Skeletal muscle satellite cell (primary cell): ENCODE measurements around the gene STIP1.
A peak's percentile ranks its signal among the peaks of the same experiment; 100 is the strongest.
"Not testable (repeated sequence)": the region's sequence is repeated elsewhere in the genome, so short reads cannot be mapped to it uniquely, and the experiment has no call there.

ENCODE experiments used
- H3K27me3 ChIP-seq: 2 replicates; pipeline ENCODE4 v1.7.0; 2013; ENCODE audit warnings: low read length; ENCODE audit not compliant: control insufficient read depth, insufficient read depth
- H3K36me3 ChIP-seq: 2 replicates; pipeline ENCODE4 v1.7.0; 2013; ENCODE audit warnings: mild to moderate bottlenecking, control low read depth, low read length; ENCODE audit not compliant: insufficient read depth
- H3K4me1 ChIP-seq: 2 replicates; pipeline ENCODE4 v1.7.0; 2013; ENCODE audit warnings: low read length; ENCODE audit not compliant: control insufficient read depth, insufficient read depth
- H3K4me2 ChIP-seq: 2 replicates; pipeline ENCODE4 v1.7.0; 2013; ENCODE audit warnings: mild to moderate bottlenecking, low read length
- H3K4me3 ChIP-seq: 2 replicates; pipeline ENCODE4 v1.7.0; 2013; ENCODE audit warnings: low read length
- H3K9ac ChIP-seq: 2 replicates; pipeline ENCODE4 v1.7.0; 2013; ENCODE audit warnings: mild to moderate bottlenecking, low read depth, low read length, moderate library complexity
- H3K9me3 ChIP-seq: replicated peaks from 2 replicates; pipeline ENCODE4 v1.7.0; 2013; ENCODE audit warnings: mild to moderate bottlenecking, control low read depth, low read length

Gene STIP1

GRCh38 chr11:64148917-64149617, 36.9 kb upstream of the STIP1 start:
- Histone ChIP-seq H3K4me2 (no peak overlapping the region), H3K27me3 (peaks cover 3% of the 10 kb centered on the region), H3K9ac (no peak overlapping the region), H3K9me3 (no peaks in the 10 kb centered on the region), H3K4me1 (no peaks in the 10 kb centered on the region), H3K4me3 (no peak overlapping the region), H3K36me3 (no peaks in the 10 kb centered on the region)

GRCh38 chr11:64150051-64150450, 35.9 kb upstream of the STIP1 start:
- Histone ChIP-seq H3K27me3 (peaks cover 3% of the 10 kb centered on the region), H3K4me1 (no peaks in the 10 kb centered on the region), H3K9me3 (no peaks in the 10 kb centered on the region), H3K4me3 (no peak overlapping the region), H3K9ac (no peak overlapping the region), H3K4me2 (no peak overlapping the region), H3K36me3 (no peaks in the 10 kb centered on the region)

DNA sequence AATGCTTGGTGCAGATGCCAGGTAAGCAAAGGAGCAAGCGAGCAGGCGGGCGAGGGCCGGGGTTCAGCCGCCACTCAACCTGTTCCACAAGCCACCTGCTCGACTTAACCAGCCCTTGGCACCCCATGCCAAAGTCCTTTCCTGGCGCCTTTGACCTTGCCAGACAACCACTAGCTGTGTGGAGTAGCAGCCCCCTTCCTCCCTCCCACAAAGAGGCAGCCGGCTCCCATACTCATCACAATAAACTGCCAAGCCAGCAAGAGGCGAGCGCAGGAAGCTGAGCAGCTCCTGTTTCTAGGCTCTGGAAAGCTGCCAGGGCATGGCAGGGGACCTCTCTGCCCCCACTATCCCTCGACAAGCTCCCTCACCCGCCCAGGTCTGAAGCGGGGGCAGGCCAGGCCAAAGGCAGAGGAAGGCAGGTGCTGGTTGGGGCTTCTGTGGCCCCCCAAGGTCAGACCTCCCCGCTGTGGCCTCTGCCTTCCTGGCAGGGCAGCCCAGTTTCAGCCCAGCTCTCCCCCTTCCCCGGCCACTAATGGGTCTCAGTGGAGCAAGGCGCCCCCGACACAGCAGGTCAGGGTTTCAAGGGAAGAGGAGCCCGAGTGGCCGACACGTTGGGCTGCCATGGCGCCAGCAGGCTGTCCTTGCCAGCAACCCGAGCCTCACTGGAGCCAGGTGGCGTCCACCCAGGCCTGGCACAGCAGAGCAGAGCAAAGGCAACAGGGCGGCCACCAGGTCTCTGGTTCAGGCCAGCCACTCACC, 35.3 kb upstream of the STIP1 start:
- Histone ChIP-seq H3K4me2 (no peak overlapping the region), H3K4me3 (no peak overlapping the region), H3K4me1 (no peaks in the 10 kb centered on the region), H3K36me3 (no peaks in the 10 kb centered on the region), H3K9ac (no peak overlapping the region), H3K9me3 (no peaks in the 10 kb centered on the region), H3K27me3 (peaks cover 3% of the 10 kb centered on the region)

DNA sequence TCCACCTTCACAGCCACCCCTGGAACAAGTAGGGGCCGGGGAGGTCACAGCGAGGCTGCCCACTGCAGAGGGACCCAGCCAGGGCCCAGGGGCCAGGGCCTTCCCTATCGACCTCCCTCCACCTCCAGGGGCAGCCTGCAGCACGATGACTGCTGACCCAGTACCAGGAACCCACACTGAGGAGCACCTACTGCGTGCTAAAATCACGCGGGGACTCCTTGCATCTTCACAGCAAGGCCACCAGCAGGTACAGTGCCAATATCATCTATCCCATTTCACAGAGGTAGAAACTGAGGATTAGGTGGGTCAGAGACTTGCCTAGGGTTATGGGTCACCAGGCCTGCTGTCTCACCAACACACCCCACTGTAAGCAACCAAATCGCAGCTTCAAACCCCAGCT, 34.6 kb upstream of the STIP1 start:
- Histone ChIP-seq H3K36me3 (no peaks in the 10 kb centered on the region), H3K9me3 (no peaks in the 10 kb centered on the region), H3K4me2 (no peak overlapping the region), H3K4me3 (no peak overlapping the region), H3K4me1 (no peaks in the 10 kb centered on the region), H3K27me3 (peaks cover 3% of the 10 kb centered on the region), H3K9ac (no peak overlapping the region)

DNA sequence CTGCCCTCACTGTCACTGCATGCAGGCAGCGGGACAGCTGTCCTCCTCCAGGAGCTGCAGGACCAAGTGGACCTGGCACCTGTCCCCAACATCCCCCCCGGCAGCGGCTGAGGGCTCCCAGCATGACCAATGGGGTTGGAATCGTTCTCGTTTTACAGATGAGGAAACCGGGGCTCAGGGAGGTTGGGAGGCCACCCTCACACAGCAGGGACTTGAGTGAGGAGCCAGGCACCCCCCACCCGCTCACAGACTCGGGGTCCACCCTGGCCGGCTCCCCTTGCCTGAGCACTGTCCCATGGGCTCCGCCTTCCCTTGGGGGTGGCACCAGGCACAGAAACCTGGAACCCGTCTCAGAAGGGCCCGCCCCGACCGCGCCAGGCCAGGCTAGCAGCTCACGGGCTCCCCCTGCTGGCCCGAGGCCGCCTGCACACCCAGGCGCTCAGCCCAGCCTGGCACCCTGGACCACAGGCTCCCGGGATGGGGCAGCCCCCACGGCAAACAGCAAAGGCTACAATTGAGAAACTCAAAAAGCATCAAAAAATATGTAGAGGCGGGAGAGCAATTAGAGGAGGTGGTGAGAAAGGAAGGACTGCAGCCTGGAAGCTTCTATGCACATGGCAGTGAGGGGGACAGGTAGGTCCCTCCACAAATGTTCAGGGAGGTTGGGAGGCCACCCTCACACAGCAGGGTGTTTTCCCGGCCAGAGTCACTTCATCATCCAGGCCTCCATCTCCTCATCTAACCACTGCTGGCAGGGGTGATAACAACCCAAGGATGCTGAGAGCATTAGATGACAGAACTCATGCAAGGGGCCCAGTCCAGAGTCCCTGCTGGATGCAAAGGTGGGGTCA, 32.9 kb upstream of the STIP1 start:
- Histone ChIP-seq H3K4me3 (peak overlapping the region; percentile 60), H3K9ac (peak overlapping the region; percentile 18), H3K4me2 (peak overlapping the region; percentile 82), H3K4me1 (no peaks in the 10 kb centered on the region), H3K36me3 (no peaks in the 10 kb centered on the region), H3K27me3 (peaks cover 3% of the 10 kb centered on the region), H3K9me3 (no peaks in the 10 kb centered on the region)

GRCh38 chr11:64153812-64154211, 32.2 kb upstream of the STIP1 start:
- H3K4me1 ChIP-seq = no peaks in the 10 kb centered on the region
- no peaks in the 10 kb centered on the region for H3K36me3 ChIP-seq
- no peak overlapping the region for H3K4me2 ChIP-seq
- H3K27me3 ChIP-seq = peaks cover 3% of the 10 kb centered on the region
- H3K9ac ChIP-seq = no peak overlapping the region
- H3K4me3 ChIP-seq = no peak overlapping the region
- no peaks in the 10 kb centered on the region for H3K9me3 ChIP-seq

DNA sequence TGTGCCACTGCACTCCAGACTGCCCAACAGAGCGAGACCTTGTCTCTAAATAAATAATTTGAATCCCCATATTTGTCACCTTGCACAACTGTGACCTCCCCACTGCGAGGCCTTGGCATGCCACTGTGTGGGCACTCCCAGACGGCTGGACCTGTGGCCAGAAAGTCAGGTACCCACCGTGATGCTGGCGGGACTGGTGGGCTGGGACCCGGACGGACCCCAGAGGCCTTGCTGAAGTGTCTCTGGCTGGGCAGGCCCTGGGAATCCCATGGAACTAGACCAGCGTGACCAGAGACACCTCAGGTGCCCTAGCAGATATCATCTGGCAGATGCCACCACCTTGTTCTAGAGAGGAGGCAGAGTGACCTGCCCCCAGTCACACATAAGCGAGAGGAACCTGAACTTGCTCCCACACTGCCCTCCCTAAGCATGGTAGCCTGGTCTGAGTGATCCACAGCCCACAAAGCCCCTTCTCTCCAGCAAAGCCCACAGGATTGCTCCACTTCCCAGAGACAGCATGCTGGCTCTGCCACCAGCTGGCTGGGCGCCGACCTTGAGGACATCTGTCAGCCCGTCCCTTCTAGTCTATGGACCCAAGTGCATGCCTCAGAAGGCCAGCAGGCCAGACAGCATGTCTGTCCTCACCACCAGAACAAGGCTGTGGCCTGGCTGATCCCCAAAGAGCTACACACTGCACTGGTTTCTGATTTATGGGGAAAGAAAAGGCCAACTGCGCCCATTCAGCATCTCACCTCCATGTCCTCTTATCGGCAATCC, 29.5 kb upstream of the STIP1 start:
- H3K9ac ChIP-seq = no peak overlapping the region

DNA sequence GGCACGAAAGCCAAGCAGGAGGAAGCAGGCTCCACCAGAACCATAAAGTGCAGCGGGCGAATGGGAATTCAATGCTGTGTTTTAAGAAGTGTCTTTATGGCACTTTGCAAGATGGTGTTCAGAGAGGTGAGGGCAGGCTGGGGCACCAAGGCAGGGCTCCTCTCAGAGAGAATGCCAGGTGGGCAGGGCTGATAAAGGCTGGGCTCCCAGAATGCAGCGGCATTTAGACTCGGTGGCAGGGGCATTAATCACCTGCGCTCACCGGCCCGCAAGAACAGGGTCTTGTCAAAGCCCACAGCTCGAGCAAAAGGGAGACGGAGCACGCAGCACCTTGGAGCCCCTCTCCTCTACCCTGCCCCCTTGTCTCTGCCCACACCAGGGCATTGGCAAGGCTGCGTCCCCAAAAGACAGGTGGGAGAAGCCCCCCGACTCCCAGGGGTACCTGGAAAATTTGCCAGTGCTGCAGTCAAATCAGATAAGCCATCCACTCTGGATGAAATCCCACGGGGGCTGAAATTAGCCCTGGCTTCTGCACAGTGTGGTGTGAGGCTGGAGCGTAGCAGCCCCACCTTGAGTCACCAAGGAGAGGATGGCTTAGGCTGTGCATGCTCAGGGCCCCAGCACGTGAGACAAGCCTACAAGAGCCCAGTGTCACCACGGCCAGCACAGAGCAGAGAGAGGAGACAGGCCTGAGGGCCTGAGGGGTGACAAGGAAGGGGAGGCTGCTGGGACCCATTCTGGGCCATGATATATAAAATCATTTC, 28.2 kb upstream of the STIP1 start:
- no peak overlapping the region for H3K4me3 ChIP-seq
- H3K27me3 ChIP-seq = peaks cover 3% of the 10 kb centered on the region
- no peaks in the 10 kb centered on the region for H3K4me1 ChIP-seq
- no peak overlapping the region for H3K9ac ChIP-seq
- no peaks in the 10 kb centered on the region for H3K9me3 ChIP-seq
- no peaks in the 10 kb centered on the region for H3K36me3 ChIP-seq
- H3K4me2 ChIP-seq = no peak overlapping the region

More for the DNA sequence above, 29.5 kb upstream of the STIP1 start:
- H3K36me3 ChIP-seq = no peaks in the 10 kb centered on the region
- H3K27me3 ChIP-seq = peaks cover 3% of the 10 kb centered on the region
- H3K4me1 ChIP-seq = no peaks in the 10 kb centered on the region
- H3K4me2 ChIP-seq = no peak overlapping the region
- H3K9me3 ChIP-seq = no peaks in the 10 kb centered on the region
- H3K4me3 ChIP-seq = no peak overlapping the region

DNA sequence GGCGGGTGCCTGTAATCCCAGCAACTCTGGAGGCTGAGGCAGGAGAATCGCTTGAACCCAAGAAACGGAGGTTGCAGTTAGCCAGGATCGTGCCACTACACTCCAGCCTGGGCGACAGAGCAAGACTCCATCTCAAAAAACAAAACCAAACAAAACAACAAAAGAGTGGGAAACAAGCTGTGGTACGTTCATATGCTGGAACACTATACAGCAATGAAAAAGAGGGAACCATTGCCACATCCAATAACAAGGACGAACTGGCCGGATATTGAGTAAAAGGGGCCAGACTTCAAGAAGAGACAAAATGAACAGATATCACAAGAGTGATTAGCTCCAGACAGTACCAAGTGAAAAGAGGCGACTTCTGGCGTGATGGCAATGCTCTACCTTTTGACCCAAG, 24.9 kb upstream of the STIP1 start:
- Histone ChIP-seq H3K9ac (no peak overlapping the region), H3K4me2 (no peak overlapping the region), H3K4me1 (peaks cover 11% of the 10 kb centered on the region), H3K4me3 (no peak overlapping the region), H3K36me3 (no peaks in the 10 kb centered on the region), H3K27me3 (no peaks in the 10 kb centered on the region), H3K9me3 (no peaks in the 10 kb centered on the region)

DNA sequence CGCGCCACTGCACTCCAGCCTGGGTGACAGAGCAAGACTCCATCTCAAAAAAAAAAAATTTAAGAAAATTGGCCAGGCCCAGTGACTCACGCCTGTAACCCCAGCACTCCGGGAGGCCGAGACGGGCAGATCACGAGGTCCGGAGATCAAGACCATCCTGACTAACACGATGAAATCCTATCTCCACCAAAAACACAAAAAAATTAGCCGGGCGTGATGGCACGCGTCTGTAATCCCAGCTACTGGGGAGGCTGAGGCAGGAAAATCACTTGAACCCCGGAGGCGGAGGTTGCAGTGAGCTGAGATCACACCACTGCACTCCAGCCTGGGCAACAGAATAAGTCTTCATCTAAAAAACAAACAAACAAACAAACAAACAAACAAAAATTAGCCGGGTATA, 23.2 kb upstream of the STIP1 start:
- H3K9me3 ChIP-seq, H3K36me3 ChIP-seq, H3K4me3 ChIP-seq, H3K4me2 ChIP-seq, H3K9ac ChIP-seq, H3K27me3 ChIP-seq: not testable (repeated sequence)
- peaks cover 11% of the 10 kb centered on the region for H3K4me1 ChIP-seq
